ENCODE data around the gene REEP6.

REEP6 gene

DNA sequence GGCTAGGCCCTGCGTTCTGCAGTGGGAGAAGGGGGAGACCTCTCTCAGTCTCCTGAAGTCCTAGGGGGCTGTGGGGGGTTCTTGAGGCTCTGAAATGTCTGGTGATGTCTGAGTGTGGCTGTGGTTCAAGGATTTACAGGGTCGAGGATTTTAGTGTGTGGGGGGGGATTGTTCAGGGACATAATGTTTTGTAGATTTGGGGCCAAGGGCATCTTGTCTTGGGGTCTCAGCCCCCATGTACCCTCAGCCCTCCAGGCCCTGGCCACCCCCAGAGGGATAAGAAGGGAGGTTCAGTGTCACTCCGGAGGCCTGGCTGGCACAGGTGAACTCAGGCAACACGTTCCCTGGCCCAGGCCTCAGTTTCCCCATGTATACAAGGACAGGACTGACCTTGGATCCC lies 43.5 kb upstream of the REEP6 start:
- TF ChIP-seq, protein P1, sequence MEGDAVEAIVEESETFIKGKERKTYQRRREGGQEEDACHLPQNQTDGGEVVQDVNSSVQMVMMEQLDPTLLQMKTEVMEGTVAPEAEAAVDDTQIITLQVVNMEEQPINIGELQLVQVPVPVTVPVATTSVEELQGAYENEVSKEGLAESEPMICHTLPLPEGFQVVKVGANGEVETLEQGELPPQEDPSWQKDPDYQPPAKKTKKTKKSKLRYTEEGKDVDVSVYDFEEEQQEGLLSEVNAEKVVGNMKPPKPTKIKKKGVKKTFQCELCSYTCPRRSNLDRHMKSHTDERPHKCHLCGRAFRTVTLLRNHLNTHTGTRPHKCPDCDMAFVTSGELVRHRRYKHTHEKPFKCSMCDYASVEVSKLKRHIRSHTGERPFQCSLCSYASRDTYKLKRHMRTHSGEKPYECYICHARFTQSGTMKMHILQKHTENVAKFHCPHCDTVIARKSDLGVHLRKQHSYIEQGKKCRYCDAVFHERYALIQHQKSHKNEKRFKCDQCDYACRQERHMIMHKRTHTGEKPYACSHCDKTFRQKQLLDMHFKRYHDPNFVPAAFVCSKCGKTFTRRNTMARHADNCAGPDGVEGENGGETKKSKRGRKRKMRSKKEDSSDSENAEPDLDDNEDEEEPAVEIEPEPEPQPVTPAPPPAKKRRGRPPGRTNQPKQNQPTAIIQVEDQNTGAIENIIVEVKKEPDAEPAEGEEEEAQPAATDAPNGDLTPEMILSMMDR (IDR thresholded peaks at IDR 0.05; ENCODE audit: unreplicated experiment in 3 of 3), result no peak
- peaks cover 11% of the 10 kb centered on the region for H3K4me1 Mint-ChIP-seq
- no peak overlapping the region for H3K27ac Mint-ChIP-seq
- H3K4me3 Mint-ChIP-seq, result peak overlapping the region; percentile 68 to 78 (median 70)
- no peaks in the 10 kb centered on the region for H3K9me3 Mint-ChIP-seq
- H3K36me3 Mint-ChIP-seq (ENCODE audit: low read depth), result peaks cover 4% of the 10 kb centered on the region
- peaks cover 63% of the 10 kb centered on the region for H3K27me3 Mint-ChIP-seq (ENCODE audit: low read depth)

DNA sequence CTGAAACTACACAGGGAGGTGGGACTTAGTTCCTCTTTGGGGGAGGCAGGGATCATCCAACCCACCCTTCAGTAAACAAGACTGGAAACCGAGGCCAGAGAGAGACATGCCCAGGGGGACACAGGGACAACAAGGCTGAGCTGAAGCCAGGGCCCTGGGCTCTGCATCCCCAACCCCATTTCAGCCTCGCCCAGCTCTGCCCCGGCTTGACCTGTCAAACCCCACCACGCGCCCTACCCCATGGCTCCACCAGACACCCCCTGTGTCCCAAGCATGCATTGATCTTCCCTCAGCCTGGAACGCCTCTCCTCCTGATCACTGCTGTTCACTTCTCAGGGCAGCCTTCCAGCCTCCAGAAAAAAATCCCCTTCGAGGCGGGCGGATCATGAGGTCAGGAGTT lies 43.0 kb upstream of the REEP6 start:
- Mint-ChIP-seq H3K4me3 (peak overlapping the region; percentile 63 to 78 (median 71)), H3K9me3 (no peaks in the 10 kb centered on the region), H3K4me1 (peaks cover 11% of the 10 kb centered on the region), H3K27ac (no peak overlapping the region), H3K36me3 (ENCODE audit: low read depth) (no peaks in the 10 kb centered on the region), H3K27me3 (ENCODE audit: low read depth) (peaks cover 67% of the 10 kb centered on the region)
- TF ChIP-seq, protein P1 (IDR thresholded peaks at IDR 0.05; ENCODE audit: unreplicated experiment in 3 of 3), result no peak

DNA sequence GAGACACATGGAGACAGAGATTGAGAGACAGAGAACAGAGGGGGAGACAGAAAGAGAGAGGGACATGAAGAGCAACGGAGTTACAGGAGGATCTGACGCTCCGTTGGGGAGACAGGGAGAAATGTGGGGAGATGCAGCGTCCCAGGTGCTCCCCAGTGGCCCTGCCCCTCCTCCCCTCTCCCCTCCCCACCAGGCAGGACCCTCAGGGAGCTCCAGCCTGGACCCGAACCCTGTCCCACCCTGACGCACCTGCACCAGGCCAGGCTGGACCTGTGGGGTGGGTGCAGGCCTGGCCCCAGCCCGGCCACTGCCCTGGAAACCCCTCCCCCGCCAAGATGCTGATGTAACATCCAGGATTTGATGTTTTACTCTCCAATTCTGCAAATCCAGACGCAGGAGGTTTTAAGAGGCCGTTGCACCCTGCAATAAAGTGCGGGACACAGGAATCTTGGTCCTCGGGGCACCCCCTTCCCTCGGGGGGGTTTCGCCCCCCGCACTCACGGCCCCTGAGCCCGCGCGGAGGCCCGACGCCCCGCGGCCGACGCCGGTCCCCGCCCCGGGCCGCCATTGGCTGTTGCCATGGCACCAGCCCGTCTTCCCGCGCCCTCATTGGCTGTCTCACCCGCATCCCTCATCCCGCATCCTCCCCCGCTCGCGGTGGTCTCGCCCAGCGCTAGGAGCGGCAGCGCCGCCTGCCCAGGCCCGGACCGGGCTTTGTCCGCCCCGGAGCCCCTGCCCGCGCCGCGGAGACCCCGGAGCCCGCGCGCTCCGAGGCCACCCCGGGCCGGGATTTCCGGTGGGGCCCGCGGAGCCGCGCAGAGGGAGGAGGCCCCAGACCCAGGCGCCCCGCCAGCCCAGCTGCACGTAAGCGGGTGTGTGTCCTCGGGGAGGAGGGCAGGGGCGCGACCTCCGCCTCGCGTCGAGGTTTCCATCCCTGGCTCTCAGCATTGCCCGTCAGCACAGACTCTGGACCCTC lies 41.2 kb upstream of the REEP6 start, which contains the start of gene APC2:
TSS of gene APC2 (plus strand) at position 655 of the 976 bp plus-strand sequence. CDS start 2,881 bp downstream, outside the sequence.
- no peaks in the 10 kb centered on the region for H3K36me3 Mint-ChIP-seq (ENCODE audit: low read depth)
- peaks cover 77% of the 10 kb centered on the region for H3K27me3 Mint-ChIP-seq (ENCODE audit: low read depth)
- TF ChIP-seq, protein P1 (IDR thresholded peaks at IDR 0.05; ENCODE audit: unreplicated experiment in 3 of 3), result no peak
- H3K27ac Mint-ChIP-seq, result no peak within 1 kb of the TSS
- peak within 1 kb of the TSS; percentile 56 to 72 (median 68) for H3K4me3 Mint-ChIP-seq
- peaks cover 11% of the 10 kb centered on the region for H3K4me1 Mint-ChIP-seq
- H3K9me3 Mint-ChIP-seq, result no peaks in the 10 kb centered on the region

DNA sequence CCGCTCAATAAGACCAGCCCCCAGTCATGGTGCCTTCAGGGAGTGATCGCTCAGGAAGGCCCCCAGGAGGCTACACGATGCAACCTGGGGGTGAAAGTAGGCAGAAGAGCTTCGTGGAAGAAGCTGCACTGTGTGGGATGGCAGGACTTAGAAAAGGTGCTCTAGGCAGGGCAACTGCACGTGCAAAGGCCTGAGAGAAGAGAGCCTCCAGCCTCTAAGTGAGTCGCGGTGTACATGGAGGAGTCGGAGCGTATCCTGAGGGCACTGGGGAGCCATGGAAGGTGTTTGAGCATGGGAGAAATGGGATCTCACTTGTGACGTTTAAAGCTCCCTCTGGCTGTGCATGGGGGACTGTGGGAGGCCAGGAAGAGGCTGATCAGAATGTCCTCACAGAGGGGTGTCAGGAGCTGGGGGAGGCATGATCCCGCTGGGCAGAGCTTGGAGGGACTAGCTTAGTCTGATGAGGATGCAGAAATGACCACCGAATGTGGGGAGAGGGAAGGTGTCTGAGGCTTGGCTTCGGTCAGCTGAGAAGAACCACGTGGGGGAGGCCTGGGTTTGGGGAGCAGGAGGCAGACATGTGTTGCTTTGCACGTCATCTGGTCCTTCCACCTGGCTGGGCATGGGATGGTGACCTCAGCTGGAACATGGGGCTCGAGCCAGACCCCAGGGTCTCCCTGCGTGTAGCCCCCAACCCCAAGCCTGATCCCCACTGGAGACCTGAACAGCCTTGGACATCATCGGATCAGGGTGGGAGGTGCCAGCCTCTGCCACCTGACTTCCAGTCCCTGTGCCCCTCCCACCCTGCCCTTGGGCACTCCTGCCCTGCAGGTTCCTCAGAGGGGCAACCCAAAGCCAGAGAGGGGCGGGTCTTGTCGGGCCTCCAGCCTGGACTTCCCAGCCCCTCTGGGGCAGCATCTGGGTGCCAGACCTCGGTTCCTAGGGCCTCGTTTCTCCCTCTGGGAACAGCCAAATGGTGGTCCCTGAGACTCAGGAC lies 39.9 kb upstream of the REEP6 start:
- H3K36me3 Mint-ChIP-seq (ENCODE audit: low read depth), result no peaks in the 10 kb centered on the region
- no peak overlapping the region for H3K27ac Mint-ChIP-seq
- H3K9me3 Mint-ChIP-seq, result no peaks in the 10 kb centered on the region
- H3K27me3 Mint-ChIP-seq (ENCODE audit: low read depth), result peaks cover 85% of the 10 kb centered on the region
- H3K4me1 Mint-ChIP-seq, result peaks cover 11% of the 10 kb centered on the region
- TF ChIP-seq, protein P1 (IDR thresholded peaks at IDR 0.05; ENCODE audit: unreplicated experiment in 3 of 3), result no peak
- peak overlapping the region; percentile 30 to 72 (median 68) for H3K4me3 Mint-ChIP-seq

DNA sequence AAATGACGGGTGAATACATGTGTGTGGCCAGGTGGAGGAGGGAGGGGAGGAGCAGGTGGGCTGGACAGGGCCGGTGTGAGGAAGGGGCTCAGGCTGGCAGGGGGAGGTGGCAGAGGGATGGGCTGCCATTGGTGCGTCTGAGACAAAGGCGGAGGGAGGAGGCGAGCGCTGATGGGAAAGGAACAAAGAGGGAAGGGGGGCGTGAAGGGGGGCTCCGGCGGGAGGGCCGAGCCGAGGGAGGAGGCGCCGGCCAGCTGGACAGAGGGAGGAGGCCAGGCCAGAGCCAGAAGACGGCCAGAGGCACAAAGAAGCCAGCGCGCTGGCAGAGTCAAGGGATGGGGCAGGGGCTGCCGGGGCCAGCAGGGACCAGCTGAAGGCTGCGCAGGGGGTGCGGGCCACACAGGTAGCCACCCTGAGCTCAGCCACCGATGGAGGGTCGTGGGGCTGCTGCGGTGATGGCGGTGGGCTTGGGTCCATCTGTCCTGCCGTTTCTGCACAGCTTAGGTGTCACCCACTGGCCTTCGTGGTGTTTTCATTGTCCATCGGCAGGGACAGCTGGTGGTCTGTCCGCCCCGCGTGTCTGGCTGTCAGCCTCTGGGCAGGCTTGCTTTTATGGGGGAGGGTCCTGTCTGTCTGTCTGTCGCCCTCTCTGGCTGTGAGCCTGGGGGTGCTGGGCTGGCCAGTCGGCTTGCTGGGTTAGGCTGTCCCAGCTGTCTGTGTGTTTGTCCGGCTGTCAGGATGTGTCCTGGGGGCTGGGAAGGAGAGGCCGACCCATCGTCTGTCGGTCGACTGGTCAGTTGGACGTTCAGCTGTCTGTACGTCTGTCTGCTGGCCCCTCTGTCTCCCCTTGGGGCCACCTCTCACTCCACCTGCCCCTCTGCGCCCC lies 38.8 kb upstream of the REEP6 start:
- H3K27ac Mint-ChIP-seq, result no peak overlapping the region
- peaks cover 11% of the 10 kb centered on the region for H3K4me1 Mint-ChIP-seq
- TF ChIP-seq, protein P1 (IDR thresholded peaks at IDR 0.05; ENCODE audit: unreplicated experiment in 3 of 3), result no peak
- H3K36me3 Mint-ChIP-seq (ENCODE audit: low read depth), result no peaks in the 10 kb centered on the region
- H3K9me3 Mint-ChIP-seq, result no peaks in the 10 kb centered on the region
- peaks cover 80% of the 10 kb centered on the region for H3K27me3 Mint-ChIP-seq (ENCODE audit: low read depth)
- no peak overlapping the region for H3K4me3 Mint-ChIP-seq

Data from nephron (organoid).